Activated naive CD8-positive, alpha-beta T cell treated with anti-CD3 and anti-CD28 coated beads, Interleukin-2, amount 50 U/mL, for 16 hours (primary cell): Measurements from ENCODE around the gene FBXO9.

ENCODE experiments used
- DNase-seq: peaks from one replicate; pipeline ENCODE4 v3.0.0-alpha.2; 2020; ENCODE audit warnings: low read depth, low spot score

FBXO9 gene

GRCh38 chr6:53089948-53090347 lies 24.7 kb downstream of the FBXO9 start:
- no peak for DNase-seq

GRCh38 chr6:53090576-53090975 lies 25.4 kb downstream of the FBXO9 start:
- no peak for DNase-seq

DNA sequence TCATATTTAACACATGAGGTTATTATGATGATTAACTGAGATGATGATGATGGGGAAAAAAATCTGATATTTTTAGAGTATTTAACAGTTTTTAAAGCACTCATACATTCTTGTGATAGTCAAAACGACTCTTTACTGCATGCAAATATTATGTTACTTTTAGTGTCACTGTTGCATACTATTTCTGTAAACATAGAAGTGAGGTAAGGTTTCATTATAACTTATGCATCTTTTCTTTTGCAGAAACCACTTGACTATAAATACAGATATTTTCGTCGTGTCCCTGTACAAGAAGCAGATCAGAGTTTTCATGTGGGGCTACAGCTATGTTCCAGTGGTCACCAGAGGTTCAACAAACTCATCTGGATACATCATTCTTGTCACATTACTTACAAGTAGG lies 30.1 kb downstream of the FBXO9 start:
- DNase-seq = no peak

DNA sequence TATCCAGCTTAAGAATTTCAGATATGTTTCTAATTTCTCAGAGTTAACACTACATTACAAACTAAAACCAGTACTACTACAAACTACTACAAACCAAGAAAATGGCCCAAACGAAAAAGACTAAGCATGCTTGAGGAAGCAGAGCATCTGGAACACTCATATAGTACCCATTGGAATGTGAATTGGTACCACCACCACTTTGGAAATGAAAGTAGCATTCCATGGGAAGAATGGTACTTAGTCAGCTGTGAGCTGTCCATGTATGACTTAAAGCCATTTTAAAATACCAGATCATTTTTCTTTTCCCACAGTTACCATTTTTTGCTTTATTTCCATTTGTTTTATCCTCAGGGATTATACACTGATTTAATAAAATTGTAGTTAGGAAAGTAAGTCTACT lies 30.5 kb downstream of the FBXO9 start:
- no peak for DNase-seq

DNA sequence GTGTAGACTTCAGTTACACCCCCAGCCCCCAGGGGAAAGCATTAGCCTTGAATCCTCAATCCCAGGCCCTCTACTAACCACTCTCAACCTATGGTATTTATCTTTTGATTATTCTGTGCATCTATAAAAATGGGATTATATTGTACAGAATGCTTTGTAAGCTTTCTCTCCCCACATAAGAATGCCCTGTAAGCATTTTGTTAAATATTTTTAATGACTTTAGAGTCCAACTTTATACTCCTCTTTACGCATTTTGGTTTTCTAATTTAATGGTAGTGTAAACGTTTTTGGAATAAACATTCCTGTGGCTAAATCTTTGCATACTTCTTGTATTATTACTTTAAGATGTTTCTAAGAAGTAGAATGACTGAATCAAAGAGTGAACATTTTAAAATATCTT lies 35.4 kb downstream of the FBXO9 start:
- no peak for DNase-seq

DNA sequence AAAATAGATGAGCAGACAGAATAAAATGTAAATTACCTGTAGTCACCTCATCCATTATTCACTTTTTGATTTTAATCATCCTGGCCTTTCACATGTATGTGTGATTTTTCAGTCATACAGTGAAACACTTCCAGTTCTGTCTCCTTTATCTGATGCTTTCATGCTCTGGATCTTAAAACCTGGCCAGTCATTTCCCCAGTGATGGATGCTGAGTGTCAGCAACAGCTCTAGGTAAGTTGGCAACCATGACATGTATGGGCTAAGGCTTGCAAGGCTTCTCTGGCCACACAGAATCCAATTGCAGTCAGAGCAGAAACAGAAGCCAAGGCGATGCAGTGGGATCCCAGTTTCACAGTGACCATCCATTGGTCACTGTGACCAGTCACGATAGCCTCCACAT lies 35.8 kb downstream of the FBXO9 start:
- DNase-seq = no peak

- no peak for DNase-seq
These were observed 38.9 kb downstream of the FBXO9 start for GRCh38 chr6:53103993-53104675.

DNA sequence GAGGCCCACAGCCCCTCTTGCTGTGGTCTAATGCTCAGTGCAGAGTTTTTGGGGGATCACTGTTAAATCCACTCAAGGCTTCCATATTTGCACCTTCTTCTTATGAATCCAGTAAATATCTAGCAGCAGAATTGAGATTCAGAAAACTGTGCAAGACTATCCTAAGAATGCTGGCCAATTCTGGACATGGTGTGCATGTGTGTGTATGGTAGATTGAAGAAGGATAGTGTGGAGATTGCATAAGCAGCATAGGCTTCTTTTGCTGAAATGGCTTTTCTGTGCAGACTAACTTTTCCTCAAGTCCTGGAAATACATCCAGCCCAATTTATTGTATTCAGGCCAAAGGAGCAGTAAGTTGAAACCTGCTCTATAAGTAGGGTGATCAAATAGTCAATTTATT lies 39.7 kb downstream of the FBXO9 start:
- DNase-seq = no peak

DNA sequence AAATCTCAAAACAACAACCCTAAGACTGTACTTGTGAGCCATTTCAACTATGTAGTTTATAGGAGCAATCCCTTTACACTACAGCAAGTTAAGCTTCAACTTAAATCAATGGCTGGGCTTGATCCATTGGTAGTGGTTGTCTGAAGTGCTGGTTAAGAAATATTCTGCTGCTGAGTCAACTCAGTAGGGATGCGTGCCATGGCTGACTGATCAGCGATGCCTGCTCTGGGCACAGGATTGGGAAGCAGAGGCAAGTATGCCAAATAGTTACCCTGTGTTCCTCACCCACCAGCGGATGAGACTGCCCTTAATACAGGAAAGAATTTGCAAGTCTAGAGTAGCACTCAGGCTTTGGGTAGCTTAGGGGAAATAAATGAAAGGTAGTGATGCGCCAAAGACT lies 41.9 kb downstream of the FBXO9 start:
- no peak for DNase-seq

- no peak for DNase-seq
These were observed 44.4 kb downstream of the FBXO9 start for GRCh38 chr6:53109612-53110011.

DNA sequence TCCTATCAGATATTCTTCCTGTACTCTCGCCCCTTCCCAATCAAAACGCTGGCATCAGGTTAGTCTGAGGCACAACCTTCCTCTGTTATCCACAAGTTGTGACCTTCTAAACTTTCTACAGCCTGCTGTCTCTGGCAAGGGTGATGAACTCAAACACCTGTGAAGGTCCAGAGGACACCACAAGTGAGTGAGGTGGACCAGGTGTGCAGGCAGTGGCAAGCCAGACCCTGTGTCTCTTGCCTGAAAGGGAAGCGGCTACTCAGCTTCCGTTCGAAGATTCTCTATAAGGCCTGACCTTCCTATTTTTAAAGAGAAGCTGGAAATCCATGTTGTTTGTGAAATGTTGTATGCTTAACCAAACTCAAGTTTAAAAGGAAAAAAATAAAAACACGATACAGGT lies 46.7 kb downstream of the FBXO9 start:
- no peak for DNase-seq

DNA sequence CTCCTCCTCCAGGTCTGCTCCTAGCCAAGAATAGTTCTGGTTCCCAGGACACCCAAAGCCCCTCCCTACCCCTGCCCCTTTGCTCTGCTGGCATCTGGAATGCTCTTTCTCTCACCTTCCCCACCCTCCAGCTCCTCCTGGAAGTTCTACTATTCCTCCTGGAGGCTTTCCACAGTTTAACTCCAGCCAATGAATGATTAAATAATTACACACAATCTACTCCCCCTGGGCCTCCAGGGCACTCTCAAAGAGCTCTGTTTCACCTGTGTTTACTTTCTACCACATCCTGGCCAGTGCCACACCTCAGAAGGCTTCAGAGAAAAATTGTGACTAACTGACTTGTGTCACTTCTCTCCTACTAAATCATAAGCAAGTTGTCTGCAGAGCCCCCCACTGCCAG lies 47.2 kb downstream of the FBXO9 start:
- DNase-seq = no peak

DNA sequence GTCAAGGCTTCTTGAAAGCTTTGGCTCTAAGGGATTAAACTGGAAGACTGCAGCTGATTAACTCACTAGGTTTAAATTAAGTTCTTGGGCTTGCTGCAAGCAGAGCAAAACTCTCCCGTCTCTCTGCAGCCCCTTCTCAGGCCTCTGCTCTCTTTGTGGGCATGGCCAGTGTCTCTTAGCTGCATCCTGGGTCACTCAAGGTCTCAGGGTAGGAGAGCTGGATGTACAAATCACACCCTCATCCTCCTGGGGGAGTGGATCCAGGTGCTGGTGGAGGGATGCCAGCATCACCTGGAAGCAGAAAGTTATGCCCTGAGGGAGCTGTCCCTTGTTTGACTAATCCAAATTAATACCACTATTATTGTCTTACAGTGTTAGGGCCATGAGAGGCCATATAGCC lies 47.7 kb downstream of the FBXO9 start:
- DNase-seq = no peak

GRCh38 chr6:53113742-53114141 lies 48.5 kb downstream of the FBXO9 start:
- DNase-seq = no peak

GRCh38 chr6:53115113-53115512 lies 49.9 kb downstream of the FBXO9 start:
- no peak for DNase-seq

DNA sequence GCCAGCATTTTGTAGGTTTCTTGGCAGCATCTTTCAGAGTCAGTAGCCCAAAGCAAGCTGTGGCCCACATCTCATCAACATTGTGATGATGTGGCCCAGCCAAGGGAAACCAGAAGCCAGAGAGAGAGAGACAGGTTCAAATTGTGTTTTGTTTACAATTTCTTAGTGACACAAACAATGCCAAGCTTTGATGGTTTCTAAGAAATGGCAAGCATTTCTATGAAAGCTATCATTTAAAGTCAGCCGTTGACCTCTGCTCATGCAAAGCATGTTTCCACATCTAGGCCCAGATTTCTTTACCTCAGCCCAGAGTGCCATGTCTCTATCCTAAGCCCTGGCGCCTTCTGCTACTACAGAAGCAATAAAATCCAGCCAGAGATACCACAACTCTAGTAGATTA lies 50.5 kb downstream of the FBXO9 start:
- DNase-seq = no peak

GRCh38 chr6:53119349-53119748 lies 54.1 kb downstream of the FBXO9 start:
- DNase-seq = no peak

GRCh38 chr6:53119772-53120409 lies 54.7 kb downstream of the FBXO9 start:
- DNase-seq = no peak

DNA sequence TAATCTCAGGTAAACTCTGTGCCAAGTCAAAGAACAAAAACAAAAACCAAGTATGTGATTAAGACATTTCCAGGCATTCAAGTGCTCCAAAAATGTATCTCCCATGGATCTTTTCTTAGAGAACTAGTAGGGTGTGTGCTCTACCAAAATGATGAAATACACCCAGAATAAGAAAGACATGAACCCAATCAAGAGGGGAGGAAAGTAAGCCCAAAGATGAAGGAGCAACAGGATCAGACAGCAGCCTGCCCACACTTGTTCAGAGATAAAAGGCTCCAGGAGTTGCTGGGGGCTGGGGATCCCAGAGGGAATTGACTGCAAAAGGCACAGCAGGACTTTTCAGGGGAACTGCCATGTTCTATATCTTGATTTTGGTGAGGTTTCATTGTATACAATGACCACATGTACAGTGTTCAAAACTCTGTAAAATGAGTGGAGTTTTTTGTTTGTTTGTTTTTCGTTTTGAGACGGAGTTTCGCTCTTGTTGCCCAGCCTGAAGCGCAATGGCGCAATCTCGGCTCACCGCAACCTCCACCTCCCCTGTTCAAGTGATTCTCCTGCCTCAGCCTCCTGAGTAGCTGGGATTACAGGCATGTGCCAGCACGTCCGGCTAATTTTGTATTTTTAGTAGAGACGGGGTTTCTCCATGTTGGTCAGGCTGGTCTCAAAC lies 59.1 kb downstream of the FBXO9 start:
- DNase-seq = no peak

DNA sequence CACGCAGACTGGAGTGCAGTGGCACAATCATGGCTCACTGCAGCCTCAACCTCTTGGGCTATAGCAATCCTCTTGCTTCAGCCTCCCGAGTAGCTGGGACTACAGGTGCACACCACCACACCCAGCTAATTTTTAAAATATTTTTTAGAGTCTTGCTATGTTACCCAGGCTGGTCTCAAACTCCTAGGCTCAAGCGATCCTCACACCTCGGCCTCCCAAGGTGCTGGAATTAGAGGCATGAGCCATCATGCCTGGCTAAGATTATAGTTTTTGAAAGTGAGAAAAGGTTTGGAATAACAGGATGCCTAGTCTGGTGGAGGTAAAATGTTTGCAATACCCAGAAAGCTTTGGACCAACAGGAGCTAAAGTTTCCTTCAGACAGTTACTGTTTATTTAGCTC lies 60.1 kb downstream of the FBXO9 start:
- no peak for DNase-seq

DNA sequence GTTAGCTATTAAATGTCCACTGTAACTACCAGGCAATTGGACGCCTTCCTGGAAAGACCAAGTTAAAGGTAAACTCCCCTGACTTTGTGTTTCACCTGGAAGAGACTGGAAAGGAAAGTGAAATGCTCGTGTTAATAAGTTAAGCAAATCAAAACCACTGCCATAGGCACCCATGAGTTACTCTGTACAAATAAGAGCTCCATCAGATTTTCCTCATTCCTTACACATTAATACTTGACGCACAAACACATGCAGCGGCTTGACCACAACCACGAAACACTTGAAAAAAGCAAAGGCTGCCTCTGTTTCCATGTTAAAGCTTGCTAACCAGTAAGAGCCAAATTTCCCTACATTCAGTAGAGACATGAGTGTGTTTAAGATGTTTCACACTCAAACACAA lies 63.6 kb downstream of the FBXO9 start:
- DNase-seq = no peak

- no peak for DNase-seq
These were observed 65.5 kb downstream of the FBXO9 start for GRCh38 chr6:53130569-53131290.

- DNase-seq = no peak
These were observed 68.8 kb downstream of the FBXO9 start for GRCh38 chr6:53133961-53134360.
